ENCODE measurements around the gene ZSWIM6. TPM values are rescaled to one million over a fixed set of nuclear protein-coding genes. Genes with fewer than 3 reads are reported as not detected.

The ZSWIM6 gene
- total RNA-seq, 1 experiment from 2014 or later, result 4.7 TPM

DNA sequence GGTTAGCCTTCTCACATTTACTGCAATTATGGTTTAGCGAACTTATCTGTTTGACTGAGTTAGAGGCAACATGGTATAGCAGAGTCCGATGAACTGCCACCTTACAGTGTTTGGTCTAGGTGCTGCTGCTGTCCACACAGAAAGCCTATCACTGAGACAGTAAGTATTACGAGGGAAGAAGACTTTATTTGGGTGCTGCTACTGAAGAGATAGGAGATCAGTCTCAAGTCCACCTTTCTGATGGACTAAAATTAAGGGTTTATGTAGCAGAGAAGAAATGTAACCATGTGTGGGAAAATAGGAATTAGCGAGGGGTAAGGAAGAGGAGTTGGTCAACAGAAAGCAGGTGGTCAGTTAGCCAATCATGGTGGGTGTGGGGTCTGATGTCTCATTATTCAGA, 109.7 kb downstream of the ZSWIM6 start:
- no peak for DNase-seq (ENCODE audit: low read depth, low spot score)
- in situ Hi-C loops (cut with HindIII; ENCODE audit: low pct_unique_long_range_greater_than_20kb, low sequenced_read_pairs), result no loop called here

DNA sequence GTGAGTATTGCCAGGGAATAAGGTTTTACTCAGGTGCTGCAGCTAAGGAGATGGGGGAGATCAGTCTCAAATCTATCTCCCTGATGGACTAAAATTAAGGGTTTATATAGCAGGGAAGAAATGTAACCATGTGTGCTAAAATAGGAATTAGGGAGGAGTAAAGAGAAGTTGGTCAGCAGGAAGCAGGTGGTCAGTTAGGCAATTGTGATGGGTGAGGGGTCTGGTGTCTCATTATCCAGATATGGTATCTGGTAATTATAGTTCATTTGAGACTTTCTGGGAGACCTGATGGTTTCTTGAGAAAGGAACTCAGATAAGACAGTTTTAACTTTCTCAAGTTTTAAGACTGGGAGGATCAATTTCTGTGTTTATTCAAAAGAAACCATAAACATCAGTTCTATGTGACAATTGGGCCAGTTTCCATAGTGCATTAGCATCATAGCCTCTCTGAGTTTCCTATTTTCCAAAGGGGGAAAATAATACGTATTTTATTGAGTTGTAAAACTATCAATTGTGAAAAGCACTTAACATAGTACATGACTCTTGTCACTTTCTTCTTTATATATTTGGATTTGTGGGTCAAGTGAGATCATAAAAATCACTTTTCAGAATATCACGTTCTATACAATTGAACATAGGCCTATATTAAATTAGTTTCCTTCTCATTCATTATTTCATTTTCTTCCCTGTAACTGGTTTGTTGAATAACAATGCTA, 115.9 kb downstream of the ZSWIM6 start:
- DNase-seq (ENCODE audit: low read depth, low spot score), result no peak
- in situ Hi-C loops (cut with HindIII; ENCODE audit: low pct_unique_long_range_greater_than_20kb, low sequenced_read_pairs), result no loop called here

DNA sequence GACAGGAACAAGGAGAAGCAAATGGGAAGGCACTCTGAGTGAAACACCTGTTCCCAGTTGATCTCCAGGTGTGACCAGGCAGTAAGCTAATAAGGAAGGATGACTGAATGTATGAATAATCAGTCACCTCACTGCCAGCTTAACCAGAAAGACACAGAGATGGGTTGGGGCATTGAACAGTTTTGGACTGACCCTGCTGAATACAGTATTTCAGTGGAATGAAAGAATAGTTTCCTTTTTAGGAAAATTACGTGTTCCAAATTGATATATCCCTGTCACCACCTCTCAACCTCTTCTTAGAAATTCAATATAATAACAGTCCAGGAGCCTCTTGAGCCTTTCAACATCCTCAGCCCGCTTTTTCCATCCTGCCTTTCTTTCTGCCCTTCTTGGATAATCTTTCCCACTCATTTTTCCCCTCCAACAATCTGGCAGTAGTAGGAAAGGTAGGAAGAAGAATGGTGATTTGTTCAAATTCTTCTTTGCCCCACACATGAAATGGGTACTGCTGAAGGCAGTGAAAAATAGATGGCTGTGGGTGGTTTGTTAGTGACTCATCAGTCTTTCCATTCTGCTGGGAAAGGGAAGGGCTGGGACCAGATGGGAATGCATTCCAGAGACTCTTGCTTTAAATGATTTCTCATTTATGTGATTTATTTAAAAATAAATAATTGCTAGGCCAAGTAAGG, 117.9 kb downstream of the ZSWIM6 start:
- DNase-seq (ENCODE audit: low read depth, low spot score), result peak; percentile 47
- in situ Hi-C loops (cut with HindIII; ENCODE audit: low pct_unique_long_range_greater_than_20kb, low sequenced_read_pairs), result no loop called here

DNA sequence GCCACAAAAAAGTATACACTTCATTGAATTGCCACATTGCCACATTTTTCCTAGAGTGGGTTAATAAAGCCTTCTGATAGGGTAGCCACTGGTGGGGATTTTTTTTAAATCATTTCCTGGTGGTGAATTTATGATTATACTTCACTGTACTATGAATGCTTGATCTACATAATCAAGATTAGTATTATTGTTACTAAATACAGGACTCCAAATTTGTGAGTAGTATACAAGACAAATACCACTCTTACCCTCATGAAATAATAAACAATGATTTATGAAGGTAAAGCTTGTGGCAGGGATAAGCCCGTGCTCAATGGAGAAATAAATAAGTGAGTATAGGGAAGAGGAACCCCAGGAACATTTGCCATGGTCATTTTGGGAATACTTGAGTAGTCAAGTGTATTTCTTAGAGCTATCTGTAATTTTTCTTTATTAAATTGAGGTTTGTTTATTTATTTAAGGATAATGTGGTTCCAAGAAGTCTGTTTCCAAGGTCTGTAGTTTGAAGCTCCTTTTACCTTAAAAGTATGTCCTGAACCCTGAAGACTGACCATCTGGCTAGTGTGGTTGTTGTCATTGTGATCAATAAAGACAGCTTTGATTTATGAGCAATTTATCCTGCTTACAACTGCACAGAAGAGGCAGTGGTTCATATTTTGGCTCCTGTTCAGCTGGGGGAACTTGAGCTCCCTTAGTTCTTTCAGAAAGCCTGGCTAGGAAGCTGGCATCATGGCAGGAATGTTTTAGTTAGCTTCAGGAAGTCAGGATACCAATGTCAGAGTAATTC, 118.6 kb downstream of the ZSWIM6 start:
- in situ Hi-C loops (cut with HindIII; ENCODE audit: low pct_unique_long_range_greater_than_20kb, low sequenced_read_pairs), result no loop called here
- DNase-seq (ENCODE audit: low read depth, low spot score), result peak; percentile 30

DNA sequence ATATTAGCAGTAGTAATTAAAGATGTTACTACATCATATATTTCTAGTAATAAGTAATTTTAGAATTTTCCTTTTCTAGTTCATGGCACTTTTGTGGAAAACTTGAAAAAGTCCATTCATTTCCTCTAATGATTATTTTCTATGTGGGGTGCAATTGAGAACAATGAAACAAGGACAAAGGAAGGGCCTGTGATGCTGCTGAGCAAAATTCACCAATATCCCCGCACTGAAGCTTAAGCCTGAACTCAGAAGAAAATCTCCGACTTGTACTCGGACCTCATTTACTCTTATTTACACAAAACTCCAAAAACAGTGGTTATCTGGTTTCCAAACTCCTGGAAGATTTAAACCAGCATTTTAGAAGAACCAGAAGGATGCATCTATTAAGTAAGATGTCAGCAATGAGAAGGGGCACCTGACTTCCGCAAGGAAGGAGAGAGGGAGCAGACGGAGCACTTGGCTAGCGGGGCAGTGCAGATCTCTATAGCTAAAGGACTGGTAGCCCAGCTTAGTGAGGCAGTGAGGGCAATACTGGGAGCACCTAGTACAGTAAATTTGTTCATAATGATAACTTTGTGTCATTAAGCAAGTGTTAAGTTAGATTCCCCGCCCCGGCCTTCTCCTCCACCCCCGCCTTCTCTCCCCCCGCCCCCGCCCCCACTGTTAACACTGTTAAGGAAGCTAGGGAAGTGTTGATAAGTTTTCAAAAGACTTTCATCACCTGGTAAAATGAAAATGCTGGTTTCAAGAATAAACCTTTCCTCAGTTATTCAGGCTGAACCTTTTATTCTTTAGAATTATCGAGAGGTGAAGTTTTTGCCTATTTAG, 123.3 kb downstream of the ZSWIM6 start:
- in situ Hi-C loops (cut with HindIII; ENCODE audit: low pct_unique_long_range_greater_than_20kb, low sequenced_read_pairs), result no loop called here
- DNase-seq (ENCODE audit: low read depth, low spot score), result no peak

DNA sequence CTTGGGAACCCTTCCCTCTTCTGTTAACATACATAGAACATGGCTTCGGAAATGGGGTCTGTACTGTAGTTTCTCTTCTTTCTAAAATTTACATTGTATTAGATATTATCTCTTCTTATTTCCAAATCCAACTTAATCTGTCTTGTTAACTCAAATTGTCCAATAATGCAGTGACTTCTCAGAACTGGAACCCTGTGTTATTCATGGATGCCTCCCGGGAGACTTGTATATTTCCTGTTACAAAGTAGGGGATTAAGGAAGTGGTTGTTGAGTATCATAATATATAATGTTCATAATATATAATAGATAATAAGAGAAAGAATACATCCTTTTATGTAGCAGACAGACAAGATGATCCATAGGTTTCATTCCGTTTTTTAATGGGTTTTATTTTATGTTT, 128.4 kb downstream of the ZSWIM6 start:
- in situ Hi-C loops (cut with HindIII; ENCODE audit: low pct_unique_long_range_greater_than_20kb, low sequenced_read_pairs), result no loop called here

DNA sequence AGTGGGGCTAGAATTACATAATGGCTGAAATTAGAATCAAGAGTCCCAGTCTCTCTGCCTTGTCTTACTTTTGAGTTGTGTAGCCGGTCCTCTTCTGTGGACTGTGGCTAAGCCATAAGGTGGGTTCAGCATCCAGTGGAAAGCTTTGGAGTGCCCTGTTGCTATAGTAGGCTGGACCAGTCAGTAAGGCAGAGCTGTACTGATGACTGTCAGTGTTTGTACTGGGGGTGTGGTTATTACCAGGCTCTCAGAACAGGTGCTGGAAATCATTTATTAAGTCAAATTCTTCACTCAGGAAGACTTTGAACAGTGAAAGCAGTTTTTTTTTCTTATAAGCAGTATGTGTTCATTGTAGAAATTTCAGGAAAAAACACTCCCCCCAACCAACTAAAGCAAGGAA, 129.4 kb downstream of the ZSWIM6 start:
- in situ Hi-C loops (cut with HindIII; ENCODE audit: low pct_unique_long_range_greater_than_20kb, low sequenced_read_pairs), result no loop called here
- DNase-seq (ENCODE audit: low read depth, low spot score), result no peak

More for the DNA sequence above, 128.4 kb downstream of the ZSWIM6 start:
- no peak for DNase-seq (ENCODE audit: low read depth, low spot score)

DNA sequence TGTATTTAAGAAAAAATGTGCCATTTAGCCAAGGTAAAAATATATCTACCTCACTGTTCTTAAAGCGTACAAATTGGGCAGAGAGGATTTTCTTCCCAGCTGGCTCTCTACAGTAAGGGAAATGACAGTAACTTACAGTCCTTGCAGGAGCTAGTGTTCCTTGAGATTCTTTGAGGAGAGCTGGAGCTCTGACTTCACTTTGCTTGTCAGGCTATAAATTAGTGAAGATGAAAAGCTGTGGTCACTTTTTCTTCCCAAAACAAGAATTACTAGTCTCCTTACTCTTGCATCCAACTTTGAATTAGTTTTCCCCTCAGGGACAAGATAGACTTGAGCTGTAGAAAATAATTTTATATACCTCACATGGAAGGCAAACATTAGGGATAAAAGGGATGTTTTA, 129.9 kb downstream of the ZSWIM6 start:
- in situ Hi-C loops (cut with HindIII; ENCODE audit: low pct_unique_long_range_greater_than_20kb, low sequenced_read_pairs), result no loop called here
- no peak for DNase-seq (ENCODE audit: low read depth, low spot score)

DNA sequence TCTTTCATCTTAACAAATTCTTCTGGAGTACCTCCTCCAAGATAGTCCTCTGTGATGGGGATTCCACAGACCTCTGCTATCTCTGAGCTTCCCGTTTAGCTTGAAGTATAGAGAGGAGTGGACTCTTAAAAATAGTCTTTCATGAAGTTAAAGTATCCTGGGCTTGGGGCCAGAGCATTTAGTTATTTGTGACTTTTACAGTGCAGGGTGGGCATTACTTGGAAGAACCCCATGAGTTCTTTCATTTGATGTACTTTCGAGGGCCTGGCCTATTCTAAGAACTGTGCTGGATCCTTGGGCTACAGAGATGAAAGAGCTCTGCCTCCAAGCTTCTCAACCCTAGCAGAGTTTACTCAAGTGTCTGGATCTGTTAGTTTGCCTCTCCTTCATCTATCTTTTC, 131.5 kb downstream of the ZSWIM6 start:
- in situ Hi-C loops (cut with HindIII; ENCODE audit: low pct_unique_long_range_greater_than_20kb, low sequenced_read_pairs), result no loop called here
- DNase-seq (ENCODE audit: low read depth, low spot score), result no peak

DNA sequence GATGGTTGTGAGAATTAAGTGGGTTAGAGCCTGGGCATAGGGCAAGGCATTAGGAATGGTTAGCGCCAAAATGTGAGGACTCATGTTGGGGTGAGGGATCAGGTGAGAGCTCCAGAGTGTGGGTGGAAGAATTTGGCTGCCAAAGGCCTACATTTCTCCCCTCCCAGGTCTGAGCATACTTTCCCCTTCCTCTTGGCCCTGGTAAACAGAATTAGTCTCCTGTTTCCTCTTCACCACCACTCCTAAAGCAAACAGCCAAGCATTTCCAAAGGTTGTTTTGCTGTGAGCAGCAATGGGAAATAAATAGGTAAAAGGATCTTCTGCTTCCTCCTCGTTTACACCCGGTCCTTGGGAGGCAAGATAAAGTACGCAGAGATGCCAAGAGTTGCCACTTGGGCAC, 132.5 kb downstream of the ZSWIM6 start:
- in situ Hi-C loops (cut with HindIII; ENCODE audit: low pct_unique_long_range_greater_than_20kb, low sequenced_read_pairs), result no loop called here
- DNase-seq (ENCODE audit: low read depth, low spot score), result no peak

DNA sequence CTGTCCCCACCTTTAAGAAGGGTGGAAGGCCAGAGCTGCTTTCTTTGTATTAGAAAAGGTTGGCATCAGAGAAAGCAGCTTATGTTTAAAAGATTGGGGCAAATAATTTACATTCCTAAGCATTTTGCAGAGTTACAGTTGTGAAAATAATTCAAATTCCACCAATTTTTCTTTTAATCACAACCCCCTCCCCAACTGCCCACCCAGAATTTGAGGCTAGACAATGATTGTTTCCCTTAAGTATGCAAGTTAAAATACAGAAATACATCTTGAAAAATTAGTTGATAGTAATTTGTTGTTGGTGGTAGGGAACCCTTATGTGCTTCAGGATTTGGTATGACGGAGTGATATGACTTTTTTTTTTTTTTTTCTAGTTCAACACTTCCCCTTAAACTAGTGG, 133.0 kb downstream of the ZSWIM6 start:
- in situ Hi-C loops (cut with HindIII; ENCODE audit: low pct_unique_long_range_greater_than_20kb, low sequenced_read_pairs), result no loop called here
- DNase-seq (ENCODE audit: low read depth, low spot score), result no peak

DNA sequence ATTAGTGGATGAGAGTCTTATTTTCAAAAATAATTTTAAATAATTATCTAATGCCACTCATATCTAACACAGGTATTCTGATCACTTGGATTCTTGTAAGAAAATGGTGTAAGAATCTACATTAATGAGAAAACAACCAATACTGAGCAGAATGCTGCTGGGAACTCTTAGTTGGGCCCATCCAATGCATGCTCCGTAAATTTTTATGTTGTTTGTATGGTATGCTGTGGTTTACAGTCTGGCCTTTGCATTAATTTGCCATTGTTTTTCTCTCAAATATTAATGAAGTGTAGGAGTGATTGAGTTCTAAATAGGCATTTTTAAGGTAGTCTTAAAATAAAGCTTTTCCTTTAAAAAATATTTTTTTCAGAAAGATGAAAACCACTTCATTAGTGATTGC, 133.4 kb downstream of the ZSWIM6 start:
- in situ Hi-C loops (cut with HindIII; ENCODE audit: low pct_unique_long_range_greater_than_20kb, low sequenced_read_pairs), result no loop called here
- no peak for DNase-seq (ENCODE audit: low read depth, low spot score)

DNA sequence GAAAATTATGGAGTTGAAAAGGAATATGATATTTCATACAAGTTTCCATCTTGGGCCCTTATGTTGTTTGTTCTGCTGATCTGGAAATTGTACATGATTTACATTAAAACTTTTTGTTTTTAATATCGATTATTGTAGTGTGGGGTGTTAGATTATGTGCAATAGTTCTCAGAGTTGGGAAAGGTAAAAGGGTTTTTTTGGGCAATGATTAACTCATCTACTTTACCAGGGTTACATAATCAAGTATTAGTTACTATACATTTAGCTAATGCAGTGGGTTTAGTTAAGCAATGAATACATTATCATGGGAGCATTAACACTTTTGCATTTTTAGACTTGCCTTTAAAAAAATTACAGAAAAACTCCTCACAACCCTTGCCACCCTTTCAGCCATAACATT, 134.0 kb downstream of the ZSWIM6 start:
- in situ Hi-C loops (cut with HindIII; ENCODE audit: low pct_unique_long_range_greater_than_20kb, low sequenced_read_pairs), result no loop called here
- no peak for DNase-seq (ENCODE audit: low read depth, low spot score)

DNA sequence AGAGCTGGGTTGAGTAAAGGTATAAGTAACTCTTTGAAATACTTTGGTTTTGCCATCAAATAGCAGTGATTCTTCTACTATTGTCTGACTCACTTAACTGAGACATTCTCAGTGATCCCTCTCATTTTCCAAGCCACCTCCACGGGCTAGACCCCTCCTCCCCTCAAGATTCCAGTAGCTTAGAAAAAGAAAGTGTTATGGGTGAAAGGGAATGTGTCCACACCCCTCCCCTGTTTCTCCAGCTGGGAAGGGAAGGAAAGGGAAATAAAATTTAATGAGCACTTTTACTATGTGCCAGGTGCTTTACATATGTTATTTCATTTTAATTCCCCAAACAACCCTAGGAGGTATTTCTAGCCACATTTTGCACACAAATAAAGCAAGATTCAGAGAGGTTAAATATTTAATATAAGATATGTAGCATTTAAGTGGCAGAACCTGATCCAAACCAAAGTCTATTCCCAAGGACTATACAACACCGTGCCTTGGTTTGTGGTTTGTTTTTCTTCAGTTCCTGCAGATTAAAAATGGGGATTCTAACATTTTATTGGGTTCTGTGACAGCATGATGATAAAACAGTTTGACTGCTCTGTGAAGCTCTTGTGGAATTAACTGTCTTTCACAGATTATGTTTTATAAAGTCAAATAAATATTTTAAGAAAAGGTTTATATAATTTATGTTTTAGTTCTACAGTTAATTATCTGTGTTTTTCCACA, 135.9 kb downstream of the ZSWIM6 start:
- no peak for DNase-seq (ENCODE audit: low read depth, low spot score)

DNA sequence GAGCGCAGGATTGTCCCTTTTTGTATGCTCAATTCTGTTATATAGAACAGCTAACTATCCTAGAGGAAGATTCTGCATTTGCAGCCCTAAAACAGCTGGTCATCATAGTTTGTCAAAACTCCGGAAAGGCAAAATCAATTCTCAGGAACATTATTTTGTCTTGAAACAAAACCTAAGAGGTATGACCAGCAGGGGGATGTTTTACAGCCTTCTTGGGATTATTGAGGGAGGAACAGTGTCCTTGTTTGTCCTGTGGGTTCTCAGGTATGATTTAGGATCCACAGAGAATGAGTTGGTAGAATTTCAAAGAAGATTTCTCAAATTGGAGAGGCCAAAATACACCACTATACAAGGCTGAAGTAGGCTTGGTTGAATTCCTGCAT, 136.4 kb downstream of the ZSWIM6 start:
- in situ Hi-C loops (cut with HindIII; ENCODE audit: low pct_unique_long_range_greater_than_20kb, low sequenced_read_pairs), result no loop called here
- peak; percentile 28 for DNase-seq (ENCODE audit: low read depth, low spot score)

More for the DNA sequence above, 135.9 kb downstream of the ZSWIM6 start:
- in situ Hi-C loops (cut with HindIII; ENCODE audit: low pct_unique_long_range_greater_than_20kb, low sequenced_read_pairs), result no loop called here

DNA sequence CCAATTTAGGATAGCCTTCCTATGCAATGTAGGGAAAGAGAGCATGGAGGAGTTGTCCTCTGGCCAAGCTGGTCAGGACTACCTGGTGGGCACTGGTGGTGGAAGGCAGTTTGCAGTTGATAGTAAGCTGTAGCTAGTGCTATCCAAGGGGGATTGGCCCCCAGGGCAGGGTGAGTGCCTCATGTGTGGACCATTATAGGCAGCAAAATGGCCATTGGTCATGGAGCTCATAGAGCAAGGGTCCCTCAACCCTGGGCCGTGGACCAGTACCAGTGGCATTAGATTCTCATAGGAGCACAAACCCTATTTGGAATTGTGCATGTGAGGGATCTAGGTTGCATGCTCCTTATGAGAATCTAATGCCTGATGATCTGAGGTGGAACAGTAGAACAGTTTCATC, 139.3 kb downstream of the ZSWIM6 start:
- DNase-seq (ENCODE audit: low read depth, low spot score), result no peak

DNA sequence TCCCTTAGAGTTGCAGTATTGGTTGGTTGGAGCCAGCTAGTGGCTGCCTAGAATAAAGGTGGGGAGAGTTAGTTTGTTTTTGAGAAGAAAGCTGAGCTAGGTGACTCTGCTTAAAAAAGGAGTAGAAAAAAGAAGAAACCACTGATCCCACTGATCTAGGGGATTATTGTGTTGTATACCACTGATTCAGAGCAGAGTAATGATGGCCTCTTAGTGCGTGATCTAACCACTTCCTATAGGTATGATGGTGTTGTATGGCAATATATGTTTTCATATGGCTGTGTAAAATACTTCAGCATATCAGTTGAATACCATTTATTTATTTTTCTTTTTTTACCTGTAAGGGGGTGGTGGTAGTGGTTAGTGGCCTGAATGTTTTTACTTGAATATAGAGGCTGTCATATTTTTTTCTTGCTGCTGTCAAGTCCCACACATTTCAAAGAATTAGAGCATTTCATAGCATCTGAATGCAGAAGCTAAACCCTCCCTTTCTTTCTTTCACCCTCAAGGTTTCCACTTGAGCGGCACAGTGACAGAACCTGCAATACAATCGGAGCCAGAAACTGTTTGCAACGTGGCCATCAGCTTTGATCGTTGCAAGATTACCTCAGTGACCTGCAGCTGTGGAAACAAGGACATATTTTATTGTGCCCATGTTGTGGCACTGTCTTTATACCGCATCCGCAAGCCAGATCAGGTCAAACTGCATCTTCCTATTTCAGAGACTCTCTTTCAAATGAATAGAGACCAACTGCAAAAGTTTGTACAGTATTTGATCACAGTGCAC, 140.3 kb downstream of the ZSWIM6 start:
- in situ Hi-C loops (cut with HindIII; ENCODE audit: low pct_unique_long_range_greater_than_20kb, low sequenced_read_pairs), result no loop called here
- DNase-seq (ENCODE audit: low read depth, low spot score), result no peak

More for the DNA sequence above, 139.3 kb downstream of the ZSWIM6 start:
- in situ Hi-C loops (cut with HindIII; ENCODE audit: low pct_unique_long_range_greater_than_20kb, low sequenced_read_pairs), result no loop called here

Data from SK-MEL-5 (cell line).